Measurements from ENCODE around the gene HES1.
"Not testable (repeated sequence)": the region's sequence is repeated elsewhere in the genome, so short reads cannot be mapped to it uniquely, and the experiment has no call there.

HES1 gene

DNA sequence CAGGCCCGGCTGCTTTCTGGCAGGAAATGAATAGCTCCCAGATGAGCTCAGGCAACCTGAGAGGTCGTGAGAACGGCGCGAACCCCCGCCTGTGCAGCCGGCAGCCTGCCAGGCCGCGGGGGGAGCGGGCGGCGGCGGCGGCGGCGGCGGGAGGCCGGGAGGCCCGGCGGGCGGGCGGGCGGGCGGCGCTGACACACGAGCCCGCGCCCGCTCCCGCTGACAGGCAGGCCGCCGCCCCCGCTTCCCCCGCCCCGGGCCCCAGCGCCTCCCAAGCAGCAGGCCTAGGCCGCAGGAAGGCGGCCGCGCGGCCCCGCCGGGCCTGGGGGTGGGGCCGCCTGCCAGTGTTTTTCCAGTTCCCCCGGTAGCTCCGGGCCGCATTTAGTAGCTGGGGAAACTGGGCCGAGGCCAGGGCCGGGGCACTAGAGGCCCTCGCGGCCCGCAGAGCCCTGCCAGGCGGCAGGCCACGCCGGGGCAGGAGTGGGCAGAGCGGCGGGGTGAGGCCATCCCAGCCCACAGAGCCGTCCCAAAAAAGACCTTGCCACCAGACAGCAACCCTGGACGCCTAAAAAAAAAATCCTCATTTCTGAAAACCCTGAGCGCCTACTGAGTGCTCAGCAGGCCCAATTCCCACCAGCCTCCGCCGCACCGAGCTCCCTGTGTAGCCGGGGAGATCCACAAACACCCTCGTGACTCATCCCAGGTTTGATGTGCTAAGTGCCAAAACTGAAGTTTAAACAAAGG is 5.6 kb downstream of the HES1 start:
- DNase-seq (ENCODE audit: low spot score), result peak; percentile 81

DNA sequence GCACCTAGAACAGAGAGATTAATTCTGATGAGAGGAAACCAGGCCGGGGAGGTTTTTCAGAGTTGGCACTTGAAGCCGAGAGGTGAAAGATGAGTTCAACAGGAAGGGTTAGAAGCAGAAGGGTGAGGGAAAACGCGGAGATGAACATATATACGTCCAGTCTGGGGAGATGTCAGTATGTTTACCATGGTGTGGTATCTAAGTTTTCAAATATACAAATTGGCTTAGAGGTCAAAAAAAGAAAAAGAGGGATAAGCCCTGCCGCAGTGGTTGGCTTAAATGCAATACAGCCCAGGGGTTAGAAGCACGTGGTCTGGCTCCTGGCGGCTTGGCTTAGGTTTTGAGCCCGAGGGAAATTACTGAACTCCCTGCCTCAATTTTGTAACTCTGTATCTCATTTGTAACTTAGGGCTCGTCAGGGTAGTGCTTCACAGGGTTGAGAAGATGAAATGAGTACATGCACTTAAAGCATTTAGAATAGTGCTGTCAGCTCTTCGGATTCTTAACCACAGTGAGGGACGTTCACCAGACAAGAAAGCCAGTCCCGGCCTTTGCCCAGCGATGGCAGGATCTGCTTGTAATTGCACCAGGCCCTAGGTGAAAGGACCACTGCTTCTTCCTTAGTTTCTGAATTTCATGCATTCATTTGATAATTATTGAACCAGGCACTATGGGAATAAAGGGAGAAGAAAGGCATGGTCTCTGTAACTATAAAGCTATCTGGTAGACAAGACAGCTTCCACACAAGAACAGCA is 6.4 kb downstream of the HES1 start:
- DNase-seq (ENCODE audit: low spot score), result no peak

DNA sequence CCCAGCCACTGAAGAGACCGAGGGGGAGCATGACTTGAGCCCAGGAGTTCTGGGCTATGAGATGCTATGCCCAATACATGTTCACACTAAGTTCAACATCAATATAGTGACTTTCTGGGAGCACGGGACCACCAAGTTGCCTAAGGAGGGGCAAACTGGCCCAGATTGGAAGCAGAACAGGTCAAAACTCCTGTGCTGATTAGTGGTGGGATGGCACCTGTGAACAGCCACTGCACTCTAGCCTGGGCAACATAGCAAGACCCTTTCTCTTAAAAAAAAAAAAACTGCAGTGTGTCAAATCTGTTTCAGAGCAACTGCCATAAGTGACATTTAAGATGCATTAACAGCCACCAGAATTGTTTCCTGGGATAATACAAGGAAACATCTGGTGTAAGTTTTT is 9.8 kb downstream of the HES1 start:
- DNase-seq (ENCODE audit: low spot score), result no peak

DNA sequence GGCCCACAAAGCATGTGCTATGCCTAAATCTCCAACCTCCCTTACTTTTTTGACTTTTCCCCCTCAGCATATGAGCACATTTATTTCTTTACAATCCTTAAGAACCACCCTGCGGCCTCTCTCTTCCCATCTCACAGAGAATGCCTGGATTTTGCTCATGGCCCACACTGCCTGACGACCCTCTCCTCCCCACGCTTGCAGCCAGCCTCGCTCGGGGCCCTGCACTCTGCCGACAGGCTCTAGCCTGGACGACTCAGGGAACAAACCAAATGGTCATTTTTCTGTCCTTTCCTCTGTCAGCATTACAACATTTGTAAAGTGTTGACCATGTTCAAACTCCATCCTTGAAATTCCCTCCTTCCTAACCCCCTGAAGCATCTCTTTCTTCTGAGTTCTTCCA is 11.7 kb downstream of the HES1 start:
- DNase-seq (ENCODE audit: low spot score), result no peak

DNA sequence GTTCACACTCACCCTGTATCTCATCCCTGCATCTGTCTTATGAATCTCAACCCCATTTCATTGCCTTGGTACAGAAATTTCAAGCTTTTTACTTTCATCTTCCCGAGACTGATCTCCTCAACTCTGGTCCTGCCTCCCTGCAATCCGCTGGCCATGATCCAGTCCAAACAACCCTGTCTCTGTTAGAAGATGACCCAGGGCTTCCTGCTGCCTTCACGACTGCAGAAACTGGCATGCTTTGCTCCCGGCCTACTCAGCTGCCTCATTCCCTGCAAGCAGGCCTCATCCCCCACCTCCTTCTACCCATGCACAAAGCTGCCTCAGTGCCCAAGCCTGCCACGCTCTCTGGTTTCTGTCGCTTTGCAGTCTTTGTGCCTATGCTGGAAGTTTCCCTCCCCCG is 12.4 kb downstream of the HES1 start:
- DNase-seq (ENCODE audit: low spot score), result no peak

DNA sequence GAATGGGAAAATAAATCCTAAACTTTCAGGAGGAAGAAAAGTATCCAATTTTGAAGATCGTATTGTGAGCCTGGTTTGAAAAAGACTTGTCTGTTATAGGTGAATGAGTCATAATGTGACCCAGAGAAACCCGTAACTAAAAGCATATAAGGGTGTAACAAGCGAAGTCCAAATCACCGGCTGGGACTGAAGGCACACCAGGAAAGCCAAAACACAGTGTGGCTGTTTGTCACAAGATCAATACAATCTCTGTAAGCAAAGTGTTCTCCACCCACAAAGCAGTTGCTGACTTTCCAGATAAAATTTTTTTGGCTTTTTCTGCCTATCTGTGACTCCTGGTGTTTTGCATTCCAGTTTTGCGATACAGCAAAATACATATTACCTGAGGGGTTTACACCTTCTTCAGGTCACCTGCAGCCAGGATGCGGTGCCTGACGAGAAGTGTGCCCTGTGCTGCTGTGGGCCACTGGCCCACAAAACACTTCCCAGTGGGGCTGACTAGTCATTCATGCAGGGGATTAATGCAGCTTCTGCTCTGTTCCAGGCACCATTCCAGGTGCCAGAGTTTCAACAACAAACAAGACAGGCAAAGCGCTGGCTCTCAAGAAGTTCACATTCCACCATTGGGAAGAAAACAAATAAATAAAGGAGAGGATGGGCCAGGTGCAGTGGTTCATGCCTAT is 14.4 kb downstream of the HES1 start:
- no peak for DNase-seq (ENCODE audit: low spot score)

DNA sequence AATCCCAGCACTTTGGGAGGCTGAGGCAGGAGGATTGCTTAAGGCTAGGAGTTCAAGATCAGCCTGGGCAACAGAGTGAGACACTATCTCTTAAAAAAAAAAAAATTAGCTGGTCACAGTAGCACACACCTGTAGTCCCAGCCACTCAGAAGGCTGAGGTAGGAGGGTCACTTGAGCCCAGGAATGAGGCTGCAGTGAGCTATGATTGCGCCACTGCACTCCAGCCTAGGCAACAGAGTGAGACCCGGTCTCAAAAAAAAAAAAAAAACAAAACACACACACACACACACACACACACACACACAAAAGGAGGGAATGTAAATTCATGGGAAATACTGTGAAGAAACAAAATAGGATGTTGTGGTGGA is 15.0 kb downstream of the HES1 start:
- DNase-seq (ENCODE audit: low spot score), result not testable (repeated sequence)

DNA sequence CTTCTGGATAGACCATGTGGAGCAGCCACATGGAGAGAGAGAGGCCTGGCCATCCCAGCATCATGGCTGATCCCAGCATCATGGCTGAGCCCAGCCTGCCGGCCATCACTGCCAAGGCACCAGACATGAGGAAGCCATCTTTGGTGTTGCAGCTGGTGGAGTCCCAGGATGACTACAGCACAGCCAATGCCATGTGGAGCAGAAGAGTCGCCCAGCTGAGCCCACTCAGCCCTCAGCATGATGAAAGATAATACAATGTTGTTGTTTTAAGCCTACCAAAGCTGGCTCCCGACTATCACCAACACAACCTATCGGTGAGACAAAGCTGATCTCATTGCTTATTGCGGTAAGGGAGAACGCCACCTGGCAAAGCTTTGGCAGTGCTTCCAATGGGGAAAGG is 18.4 kb downstream of the HES1 start:
- no peak for DNase-seq (ENCODE audit: low spot score)

DNA sequence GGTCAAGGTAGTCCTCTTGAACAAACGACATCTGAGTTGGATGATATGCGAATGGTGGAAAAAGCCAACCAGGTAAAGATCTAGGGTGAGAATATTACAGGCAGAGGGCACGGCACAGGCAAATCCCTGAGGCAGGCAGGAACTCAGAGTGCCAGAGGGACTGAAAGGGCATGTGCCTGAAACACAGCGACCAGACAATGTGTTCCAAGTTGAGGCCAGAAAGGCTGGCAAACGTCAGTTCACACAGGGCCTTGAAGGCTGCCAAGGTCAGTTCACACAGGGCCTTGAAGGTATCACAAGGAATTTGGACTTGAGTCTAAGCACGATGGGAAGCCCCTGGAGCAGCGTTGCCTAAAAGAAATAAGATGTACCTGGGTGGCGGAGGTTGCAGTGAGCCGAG is 20.1 kb downstream of the HES1 start:
- no peak for DNase-seq (ENCODE audit: low spot score)

DNA sequence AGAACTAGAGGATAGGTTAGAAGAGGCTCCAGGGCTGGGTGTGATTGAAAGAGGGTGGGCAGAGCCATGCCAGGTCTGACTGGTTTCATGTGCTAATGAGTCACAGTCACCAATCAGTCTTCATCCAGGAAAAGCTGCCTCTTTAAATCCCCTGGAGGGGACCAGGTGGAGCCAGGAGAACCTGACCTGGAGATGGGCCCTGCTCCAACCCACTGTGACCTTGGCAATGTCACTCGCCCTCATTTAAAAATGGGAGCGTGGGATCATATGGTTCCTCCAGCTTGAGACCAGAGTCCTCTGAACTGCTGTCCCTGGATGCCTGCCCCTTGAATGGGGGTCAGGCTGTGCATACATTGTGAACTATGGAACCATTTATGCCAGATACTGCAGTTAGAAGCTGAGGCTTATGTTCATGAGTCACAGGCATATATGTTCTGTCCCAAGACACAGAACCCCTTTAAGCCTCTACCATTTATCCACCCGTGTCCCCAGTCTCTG is 23.0 kb downstream of the HES1 start:
- DNase-seq (ENCODE audit: low spot score), result no peak

DNA sequence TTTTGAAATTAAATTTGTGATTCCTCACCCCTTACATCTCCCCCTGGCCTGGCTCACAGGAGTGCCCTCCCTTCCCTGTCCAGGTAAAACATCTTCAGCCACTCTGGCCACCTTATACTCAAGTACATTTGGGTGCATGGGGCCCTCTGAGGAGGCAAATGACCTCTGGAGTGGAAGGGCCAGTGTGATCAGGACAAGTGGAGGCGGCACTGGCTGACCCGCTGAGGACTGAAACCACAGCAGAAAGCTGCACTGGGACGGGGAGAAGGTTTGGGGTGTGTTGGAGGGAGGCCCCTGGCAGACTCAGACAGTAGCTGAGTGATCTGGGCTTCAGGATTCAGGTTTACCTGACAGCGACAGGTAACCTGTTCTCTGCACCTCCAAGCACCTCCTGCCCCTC is 24.2 kb downstream of the HES1 start:
- no peak for DNase-seq (ENCODE audit: low spot score)

DNA sequence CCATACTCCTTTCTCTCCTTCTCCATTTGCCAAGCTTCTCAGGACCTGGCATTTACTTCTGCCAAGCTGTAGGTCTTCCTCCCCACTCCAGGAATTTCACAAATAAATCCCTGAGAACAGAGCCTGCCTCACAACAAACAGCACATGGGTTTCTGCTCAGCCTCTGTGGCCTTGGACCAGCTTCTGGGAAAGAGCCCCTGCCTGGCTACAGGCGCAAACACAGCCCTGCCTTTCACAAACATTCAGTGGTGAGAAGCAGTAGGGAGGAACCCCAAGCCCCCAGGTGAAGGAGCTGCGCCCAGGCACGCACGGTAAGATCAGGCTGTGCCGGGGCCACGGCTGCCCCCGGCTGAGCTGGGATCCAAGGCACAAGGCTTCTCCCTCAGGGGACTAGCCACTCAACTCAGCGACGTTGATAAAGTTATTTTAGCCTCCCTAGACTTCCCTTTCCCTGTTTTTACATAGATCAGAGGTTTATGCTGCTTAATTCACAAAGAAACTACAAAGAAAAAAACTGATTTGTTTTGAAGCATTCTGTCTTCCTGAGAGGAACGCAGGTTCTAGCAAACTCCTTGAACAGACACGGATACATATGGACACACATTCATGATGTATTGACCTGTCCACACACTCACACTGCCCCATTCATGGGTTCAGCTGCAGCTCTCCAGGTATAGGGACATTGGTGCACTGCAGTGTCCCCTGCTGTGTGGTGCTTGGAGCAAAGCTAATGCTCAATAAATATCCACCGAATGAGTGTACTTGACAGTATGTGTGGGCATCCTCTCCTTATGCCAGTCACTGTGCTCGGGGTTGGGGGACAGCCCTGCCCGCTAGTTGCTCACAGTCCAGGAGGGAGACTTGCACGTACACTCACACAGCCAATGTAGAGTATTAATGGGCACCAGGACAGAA is 25.4 kb downstream of the HES1 start:
- no peak for DNase-seq (ENCODE audit: low spot score)

DNA sequence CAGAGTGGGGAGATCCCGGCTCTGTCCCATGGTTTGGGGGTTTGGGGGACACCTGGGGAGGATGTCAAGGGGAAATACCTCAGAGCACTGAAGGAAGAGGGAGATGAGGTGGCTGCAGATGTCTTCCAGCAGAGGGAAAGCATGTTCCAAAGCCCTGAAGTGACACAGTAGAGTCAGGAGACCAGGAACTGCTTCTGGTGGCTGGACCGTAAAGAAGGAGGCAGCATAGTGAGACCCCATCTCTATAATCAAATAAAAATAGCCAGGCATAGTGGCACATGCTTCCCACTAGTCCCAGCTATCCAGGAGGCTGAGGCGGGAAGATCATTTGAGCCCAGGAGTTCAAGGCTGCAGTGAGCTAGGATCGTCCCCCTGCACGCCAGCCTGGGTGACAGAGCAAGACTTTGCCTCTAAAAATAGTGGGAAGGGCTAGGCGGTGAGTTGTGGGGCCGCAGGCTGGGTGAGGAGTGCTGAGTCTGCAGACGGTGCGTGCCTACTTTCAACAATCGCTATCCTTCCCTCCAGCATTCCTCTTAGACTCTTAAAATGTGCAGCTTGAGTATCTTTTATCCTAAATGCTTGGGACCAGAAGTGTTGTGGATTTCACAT is 26.2 kb downstream of the HES1 start:
- no peak for DNase-seq (ENCODE audit: low spot score)

DNA sequence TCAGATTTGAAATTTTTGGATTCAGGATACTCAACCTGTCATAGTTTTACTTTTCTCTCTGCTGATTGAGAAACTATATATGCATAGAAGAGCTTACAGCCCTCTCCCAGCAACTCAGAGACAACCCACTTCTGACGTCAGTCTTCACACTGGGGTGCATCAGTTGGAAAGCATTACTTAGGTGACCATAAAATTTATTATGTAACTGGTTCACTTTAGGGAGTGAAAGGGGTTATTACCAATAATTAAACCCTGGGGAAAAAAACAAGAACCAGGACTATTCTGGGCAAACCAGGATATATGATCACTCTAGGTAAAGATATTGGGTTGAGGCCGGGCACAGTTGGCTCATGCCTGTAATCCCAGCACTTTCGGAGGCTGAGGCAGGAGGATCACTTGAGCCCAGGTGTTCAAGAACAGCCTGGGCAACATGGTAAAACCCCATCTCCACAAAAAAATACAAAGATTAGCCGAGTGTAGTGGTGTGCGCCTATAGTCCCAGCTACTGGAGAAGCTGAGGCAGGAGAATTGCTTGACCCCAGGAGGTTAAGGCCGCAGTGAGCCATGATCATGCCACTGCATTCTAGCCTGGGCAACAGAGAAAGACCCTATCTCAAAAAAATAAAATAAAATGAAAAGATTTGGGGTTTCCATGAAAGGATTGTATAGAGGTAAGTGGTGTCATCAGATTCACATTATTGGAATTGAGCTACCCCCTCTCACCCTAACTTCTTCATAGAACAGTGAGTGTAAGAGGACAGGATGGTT is 27.1 kb downstream of the HES1 start:
- no peak for DNase-seq (ENCODE audit: low spot score)

DNA sequence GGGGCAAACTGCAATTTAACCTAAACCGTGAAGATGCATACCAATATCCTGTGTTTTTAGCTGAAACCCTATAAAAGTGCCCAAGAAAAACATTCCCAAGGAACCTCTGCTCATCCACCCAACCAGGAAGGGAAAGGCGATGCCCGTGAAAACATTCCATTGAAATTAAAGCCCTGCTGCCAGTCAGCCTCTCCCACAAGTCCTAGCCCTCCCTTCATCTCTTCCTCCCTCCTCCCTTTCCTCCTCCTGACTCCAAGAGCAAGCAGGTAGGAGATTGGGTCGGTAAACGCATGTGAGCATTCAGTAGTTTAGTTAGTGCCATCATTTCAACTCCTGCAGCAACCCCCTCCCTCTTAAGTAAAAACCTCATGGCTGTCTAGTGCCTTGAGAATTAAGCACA is 27.7 kb downstream of the HES1 start:
- DNase-seq (ENCODE audit: low spot score), result no peak

DNA sequence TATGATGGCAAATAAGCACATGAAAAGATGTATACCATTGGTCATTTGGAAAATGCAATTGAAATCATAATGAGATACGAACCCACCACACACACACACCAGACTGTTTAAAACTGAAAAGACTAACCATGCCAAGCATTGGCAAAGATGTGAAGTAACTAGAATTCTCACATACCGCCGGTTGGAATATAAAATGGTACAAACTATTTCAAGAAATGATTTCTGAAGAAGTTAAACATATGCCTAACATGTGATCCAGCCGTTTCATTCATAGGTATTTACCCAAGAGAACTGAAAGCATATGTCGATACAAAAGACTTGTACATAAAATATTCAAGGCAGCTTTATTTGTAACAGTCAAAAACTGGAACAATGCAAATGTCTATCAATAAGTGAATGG is 28.9 kb downstream of the HES1 start:
- DNase-seq (ENCODE audit: low spot score), result no peak

DNA sequence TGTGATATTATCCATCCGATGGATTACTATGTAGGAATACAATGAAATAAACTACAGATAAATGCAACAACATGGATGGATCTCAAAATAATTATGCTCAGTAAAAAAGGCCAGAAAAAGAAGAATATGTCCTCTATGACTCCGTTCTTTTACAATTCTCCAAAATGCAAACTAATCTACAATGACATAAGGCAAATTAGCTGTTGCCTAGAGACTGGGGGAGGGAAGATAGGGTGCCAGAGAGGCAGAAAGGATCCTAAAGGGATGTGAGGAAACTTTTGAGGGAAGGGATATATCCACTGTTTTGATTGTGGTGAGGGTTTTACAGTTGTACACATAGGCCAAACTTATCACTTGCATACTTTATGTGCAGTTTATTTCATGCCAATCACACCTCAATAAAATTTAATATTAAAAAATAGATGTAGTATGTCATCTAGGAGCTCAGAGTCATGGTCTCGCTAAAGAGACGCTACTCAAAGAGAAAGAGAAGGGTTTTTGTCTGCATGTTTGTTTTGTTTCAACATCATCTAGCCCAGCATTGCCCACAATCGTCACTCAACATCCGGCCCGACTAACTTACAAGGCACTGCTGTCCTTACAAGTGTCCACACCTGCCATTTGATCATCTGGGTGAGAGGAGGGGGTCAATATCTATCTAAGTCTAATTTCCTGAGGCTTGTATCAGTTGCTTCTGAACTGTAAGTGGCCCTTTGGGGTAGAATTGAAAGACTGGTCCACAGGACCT is 29.5 kb downstream of the HES1 start:
- DNase-seq (ENCODE audit: low spot score), result no peak

DNA sequence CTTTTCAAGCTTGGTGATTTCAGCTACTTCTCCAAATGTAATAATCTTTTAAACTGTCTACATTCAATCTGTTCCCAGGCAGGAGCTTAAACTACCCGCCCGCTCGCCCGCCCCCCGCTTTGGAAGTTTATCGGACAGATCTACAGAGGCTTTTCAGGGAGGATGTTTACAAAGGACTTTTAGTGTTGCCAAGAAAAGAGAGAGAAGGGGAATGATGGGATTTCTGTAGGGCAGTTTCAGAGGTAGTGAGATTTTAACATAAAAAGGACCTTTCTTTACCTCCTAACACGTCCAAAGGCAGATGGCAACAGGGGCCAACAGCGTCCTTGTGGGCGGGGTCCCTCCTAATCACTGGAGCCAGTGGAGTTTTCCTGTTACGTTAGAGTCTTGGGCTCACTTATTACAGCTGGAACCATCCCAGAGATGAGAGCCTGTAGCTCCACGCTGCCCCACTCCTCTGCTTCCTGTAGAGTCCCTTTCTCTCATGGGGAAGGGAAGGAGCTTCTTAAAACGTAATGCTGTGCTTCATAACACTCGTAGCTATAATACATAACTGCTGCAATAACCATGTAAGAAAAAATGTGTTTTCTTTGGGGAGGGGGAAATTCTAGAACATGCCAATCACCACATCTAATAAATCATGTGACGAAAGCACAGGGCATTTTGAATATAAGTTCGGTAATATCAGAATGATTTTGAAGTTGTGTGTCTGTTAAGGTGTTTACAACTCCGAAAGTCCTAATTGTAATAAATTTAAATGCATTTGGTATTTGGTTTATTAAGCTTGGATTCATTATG is 30.9 kb downstream of the HES1 start:
- no peak for DNase-seq (ENCODE audit: low spot score)
